KBM-7 (cell line): ENCODE results near the gene ICAM1.
"Not testable (repeated sequence)": the region's sequence is repeated elsewhere in the genome, so short reads cannot be mapped to it uniquely, and the experiment has no call there.

Source experiments
- DNase-seq: peaks from one replicate; pipeline ENCODE4 v3.0.0-alpha.2; 2015
- in situ Hi-C: fragments of 300-500 bp; cut with MboI; formaldehyde crosslinking; loops from 2 replicates; pipeline ENCODE4 v1.14.3; 2020; ENCODE audit warnings: low sequenced_read_pairs, low pct_unique_long_range_greater_than_20kb, mixed read lengths

ICAM1 gene

DNA sequence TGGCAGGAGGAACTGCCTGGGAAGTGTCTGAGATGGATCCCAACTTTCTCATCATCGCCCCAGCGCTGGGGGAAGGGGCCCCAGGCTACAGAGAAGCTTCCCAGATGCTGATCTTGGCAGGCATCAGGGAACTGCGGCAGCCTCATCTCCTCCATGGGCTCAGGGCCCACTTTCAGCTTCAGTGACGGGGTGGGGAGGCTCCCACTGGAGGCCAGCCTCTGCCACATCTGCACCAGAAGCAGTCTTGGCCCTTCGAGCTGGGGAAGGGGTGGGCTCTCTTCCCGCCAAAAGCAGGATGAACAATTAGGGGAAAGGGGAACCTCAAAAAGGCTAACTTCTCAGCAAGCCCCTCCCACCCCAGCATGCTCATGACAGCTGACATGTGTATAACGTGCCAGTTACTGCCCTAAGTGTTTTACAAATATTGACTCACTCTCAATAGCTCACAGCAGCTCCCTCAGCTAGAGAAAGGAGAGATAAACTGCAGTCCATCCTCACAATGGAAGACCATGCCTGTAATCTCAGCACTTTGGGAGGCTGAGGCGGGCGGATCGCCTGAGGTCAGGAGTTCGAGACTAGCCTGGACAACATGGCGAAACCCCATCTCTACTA lies 32.6 kb upstream of the ICAM1 start:
- in situ Hi-C loops, result no loop called here
- DNase-seq, result peak; percentile 35

DNA sequence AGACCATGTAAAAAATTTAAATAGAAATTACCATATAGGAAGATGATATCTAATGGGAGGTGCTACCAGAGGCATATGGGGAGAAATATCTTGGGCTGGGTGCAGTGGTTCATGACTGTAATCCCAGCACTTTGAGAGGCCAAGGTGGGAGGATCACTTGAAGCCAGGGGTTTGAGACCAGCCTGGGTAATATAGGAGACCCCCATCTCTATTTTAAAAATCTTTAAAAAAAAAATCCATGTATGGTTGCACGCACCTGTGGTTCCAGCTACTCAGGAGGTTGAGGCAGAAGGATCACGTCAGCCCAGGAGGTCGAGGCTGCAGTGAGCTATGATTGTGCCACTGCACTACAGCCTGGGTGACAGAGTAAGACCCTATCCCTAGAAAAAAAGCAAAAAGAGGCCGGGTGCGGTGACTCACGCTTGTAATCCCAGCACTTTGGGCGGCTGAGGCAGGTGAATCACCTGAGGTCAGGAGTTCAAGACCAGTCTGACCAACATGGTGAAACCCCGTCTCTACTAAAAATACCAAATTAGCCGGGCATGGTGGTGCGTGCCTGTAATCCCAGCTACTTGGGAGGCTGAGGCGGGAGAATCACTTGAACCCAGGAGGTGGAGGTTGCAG lies 29.0 kb upstream of the ICAM1 start:
- DNase-seq, in situ Hi-C loops: not testable (repeated sequence)

DNA sequence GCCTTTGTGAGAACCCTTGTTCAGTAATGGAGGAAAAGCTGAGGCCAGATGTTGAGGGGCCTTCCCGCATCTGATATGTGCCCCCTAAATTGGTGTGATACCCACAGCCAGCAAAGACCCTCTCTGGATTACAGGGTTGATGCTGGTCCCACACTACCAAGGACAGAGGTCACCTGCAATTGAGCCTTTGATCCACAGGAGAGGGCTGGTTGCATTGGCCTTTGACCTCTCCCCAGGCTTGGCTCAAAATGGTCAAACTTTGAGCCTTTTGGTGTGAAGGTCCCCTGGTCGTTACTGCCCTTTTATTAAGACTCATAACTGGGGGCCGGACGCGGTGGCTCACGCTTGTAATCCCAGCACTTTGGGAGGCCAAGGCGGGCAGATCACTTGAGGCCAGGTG lies 27.3 kb upstream of the ICAM1 start:
- in situ Hi-C loops, result no loop called here
- no peak for DNase-seq

DNA sequence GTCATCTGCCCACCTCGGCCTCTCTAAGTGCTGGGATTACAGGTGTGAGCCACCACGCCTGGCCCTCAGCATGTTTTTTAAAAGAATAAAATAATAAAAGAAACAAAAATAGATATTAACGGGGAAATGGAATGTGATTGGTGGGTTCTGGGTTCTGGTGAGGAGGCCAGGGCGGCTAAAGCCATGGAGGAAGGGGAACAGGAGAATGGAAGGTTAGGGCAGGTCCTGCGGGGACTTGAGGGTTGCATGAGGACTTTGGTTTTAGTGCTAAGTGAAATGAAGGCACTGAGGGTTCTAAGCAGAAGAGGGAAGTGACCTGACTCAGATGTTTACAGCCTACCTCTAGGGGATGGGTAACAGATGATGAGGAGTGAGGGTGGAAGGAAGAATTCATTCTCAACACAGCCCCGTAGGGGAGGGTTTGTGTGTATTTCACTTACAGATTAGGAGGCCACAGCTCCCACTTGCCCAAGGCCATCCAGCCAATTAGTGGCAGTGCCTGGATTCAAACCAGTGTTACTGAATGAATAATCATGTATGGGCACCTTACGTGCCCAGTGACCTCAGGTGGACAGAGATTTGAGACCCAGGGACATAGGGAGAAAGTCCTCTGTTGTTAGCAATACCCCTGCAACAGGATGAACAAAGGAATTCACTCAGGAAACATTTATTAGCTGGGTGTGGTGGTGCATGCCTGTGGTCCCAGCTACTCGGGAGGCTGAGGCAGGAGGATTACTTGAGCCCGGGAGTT lies 25.6 kb upstream of the ICAM1 start:
- in situ Hi-C loops, result no loop called here
- peak; percentile 27 for DNase-seq

DNA sequence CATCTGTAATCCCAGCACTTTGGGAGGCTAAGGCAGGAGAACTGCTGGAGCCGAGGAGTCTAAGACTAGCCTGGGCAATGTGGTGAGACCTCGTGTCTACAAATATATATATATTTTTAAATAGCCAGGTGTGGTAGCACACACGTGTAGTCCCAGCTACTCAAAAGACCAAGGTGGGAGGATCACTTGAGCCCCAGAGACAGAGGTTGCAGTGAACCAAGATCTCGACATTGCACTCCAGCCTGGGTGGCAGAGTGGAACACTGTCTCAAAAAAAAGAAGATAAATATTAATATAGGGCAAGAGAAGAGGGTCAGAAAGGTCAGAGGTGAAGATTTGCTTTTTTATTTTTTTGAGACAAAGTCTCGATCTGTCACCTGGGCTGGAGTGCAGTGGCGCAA lies 24.4 kb upstream of the ICAM1 start:
- DNase-seq, result no peak
- in situ Hi-C loops, result no loop called here

DNA sequence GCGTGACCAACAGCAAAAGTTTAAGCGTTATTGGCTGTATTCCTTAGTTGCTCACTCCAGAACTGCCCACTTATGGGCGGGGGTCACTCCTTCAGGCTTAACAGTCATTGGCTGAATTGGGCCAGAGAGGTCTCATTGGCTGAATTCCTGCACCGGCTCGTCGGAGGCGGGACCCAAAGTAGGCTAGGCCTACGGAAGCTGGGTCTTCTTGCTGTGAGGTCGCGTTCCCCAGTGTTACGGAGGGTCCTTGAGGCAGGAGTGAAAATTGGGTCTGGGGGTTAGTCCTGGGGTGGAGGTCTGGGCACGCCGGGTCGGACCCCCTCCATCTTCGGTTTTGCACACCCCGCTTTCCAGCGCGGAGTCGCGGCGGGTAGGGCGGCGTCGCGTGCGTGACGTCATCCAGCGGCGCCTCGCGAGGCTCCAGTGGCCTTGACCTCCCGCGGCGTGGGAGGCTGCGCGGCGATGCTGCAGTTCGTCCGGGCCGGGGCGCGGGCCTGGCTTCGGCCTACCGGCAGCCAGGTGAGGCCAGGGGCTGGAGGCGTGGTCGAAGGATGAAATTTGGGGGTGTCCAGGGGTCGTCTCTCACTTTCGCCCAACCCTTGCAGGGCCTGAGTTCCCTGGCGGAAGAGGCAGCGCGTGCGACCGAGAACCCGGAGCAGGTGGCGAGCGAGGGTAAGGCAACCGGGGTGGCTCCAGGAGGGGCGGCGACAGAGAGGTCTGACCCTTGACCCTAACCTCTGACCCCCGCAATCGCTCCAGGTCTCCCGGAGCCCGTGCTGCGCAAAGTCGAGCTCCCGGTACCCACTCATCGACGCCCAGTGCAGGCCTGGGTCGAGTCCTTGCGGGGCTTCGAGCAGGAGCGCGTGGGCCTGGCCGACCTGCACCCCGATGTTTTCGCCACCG lies 18.9 kb upstream of the ICAM1 start, which contains the start of gene MRPL4:
MRPL4 (plus strand) TSS at position 423 of the 903 bp plus-strand sequence; CDS start at position 463, 40 bp downstream.
- peak; percentile 97 for DNase-seq
- in situ Hi-C loops, result no loop called here

DNA sequence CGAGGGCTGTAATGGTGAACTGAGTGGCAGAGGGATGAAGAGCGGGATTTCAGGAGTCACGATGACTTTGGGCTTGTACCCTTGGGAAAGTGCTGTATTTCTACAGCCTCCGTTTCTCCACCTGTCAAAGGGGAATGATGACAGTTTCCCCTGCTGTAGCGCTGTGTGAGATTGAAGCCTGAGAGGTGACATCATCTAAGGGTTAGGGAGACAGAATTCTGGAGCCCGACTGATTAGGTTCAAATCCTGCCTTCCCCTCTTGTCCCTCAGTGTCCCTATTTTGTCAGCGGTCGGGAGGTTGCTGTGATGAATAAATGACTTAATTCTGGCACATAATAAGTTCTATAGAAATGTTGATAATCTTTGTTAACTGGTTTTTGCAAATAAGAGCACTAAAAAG lies 18.2 kb upstream of the ICAM1 start:
- DNase-seq, result no peak
- in situ Hi-C loops, result no loop called here

DNA sequence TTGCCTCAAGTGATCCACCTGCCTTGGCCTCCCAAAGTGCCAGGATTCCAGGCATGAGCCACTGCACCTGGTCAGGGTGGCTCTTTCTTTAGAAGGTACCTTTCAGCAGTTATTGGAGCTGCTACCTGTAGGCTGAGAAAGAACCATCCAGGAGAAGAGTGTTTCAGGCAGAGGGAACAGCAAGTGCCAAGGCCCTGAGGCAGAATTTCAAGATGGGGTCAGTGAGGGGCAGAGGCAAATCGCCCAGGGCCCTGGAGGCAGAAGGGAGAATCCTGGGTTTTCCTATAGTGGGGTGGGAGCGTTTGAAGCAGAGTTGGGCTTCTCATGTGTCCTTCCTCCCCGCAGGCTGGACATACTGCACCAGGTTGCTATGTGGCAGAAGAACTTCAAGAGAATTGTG lies 16.7 kb upstream of the ICAM1 start:
- in situ Hi-C loops, result no loop called here
- no peak for DNase-seq

DNA sequence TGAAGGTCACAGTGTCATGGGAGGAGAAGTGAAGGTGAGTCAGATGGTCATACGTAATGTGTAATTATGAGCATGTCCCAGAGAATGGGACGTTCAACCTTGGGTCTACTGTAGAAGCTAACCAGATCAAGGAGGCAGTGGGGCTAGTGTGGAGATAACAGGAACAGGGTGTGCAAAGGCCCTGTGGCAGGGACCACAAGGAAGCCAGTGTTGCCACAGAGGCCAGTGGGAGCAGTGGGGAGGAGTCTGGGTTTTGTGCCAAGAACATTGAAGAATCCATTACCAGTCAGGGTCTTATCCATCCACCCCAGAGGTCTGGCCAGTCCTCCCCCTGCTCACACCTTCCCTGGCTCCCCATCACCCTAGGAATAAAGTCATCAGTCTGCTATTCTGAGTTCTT lies 15.6 kb upstream of the ICAM1 start:
- in situ Hi-C loops, result no loop called here
- no peak for DNase-seq

DNA sequence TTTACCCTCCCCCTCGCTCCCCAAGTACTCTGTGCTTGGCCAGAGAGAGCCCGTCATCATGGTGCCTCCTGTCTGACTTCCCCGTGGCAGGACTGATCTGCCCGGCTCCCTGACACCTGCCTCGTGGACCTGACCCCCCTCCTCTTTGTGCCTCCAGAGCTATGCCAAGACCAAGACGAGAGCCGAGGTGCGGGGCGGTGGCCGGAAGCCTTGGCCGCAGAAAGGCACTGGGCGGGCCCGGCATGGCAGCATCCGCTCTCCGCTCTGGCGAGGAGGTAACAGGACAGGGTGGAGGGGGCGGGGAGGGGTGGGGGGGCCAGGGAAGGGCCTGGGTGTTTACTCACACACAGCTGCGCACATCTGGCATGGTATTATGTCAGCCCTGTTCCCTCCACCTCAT lies 14.4 kb upstream of the ICAM1 start:
- in situ Hi-C loops, result no loop called here
- no peak for DNase-seq

DNA sequence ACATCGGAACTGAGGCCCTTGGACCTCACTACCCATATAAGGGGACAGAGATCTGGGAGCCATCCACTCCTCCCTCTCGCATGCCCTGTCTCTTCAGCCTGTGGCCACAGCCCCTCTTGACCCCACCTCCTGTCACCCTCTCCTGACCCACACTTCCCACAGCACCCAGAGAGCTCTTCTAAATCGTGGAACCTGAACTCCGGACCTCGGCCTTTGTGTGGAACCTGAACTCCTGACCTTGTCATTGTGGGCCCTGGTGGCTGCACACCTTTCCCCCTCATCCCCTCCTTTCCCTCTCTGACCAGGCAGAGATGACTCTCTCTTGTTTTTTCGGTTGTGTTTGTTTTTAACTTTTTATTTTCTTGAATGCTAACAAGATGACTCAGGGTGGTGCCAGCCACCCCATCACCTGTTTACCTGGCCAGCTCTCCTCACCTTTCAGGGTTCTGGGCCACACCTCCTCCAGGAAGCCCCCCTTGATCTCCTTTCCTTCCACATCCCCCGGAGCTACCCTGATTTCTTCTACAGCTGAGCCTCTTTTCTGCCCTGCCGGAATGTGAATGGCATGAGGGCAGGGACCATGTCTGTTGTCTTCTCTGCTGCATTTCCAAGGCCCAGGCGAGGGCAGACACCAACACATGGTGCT lies 13.8 kb upstream of the ICAM1 start:
- no peak for DNase-seq
- in situ Hi-C loops, result no loop called here

DNA sequence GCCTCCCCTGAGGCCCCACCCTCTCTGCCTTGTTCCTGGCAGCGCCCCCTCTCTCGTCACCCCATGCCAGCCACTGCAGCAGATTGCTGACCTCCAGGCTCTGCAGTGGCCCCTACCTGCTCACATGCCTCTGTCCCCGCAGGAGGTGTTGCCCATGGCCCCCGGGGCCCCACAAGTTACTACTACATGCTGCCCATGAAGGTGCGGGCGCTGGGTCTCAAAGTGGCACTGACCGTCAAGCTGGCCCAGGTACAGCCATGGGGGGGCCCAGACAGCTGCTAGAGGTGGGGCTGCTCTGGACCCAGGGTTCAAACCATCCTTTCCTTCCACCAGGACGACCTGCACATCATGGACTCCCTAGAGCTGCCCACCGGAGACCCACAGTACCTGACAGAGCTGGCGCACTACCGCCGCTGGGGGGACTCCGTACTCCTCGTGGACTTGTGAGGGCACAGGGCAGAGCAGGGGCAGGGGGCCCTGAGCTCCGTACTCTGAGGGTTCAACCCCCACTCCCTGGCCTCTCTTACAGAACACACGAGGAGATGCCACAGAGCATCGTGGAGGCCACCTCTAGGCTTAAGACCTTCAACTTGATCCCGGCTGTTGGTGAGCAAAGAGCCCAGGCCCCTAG lies 12.7 kb upstream of the ICAM1 start:
- in situ Hi-C loops, result no loop called here
- no peak for DNase-seq

DNA sequence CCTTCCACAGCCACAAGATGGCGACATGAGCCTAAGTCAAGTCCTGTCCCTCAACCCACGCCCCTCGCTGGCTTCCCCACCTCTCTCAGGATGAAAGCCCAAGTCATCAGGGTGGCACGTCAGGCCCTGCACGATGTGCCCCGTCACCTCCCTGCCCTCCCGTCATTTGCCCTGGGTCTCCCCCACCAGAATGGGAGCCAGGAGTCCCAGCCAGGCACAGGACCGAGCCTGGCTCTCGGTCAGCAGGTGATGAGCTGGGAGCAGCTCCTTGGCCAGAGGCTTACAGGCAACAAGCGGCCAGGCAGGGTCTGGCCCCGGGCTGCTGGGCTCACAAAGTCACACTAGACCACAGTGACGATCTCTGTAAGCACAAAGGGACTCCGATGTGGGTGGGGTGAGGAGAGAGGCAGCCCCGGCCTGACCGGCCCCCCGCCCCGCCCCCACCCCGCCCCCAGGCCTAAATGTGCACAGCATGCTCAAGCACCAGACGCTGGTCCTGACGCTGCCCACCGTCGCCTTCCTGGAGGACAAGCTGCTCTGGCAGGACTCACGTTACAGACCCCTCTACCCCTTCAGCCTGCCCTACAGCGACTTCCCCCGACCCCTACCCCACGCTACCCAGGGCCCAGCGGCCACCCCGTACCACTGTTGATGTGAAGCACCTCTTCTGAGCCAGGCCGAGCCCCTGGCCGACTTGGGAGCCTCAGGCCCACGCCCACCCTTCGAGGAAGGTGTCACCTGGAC lies 11.6 kb upstream of the ICAM1 start:
- DNase-seq, result peak; percentile 87
- in situ Hi-C loops, result no loop called here

DNA sequence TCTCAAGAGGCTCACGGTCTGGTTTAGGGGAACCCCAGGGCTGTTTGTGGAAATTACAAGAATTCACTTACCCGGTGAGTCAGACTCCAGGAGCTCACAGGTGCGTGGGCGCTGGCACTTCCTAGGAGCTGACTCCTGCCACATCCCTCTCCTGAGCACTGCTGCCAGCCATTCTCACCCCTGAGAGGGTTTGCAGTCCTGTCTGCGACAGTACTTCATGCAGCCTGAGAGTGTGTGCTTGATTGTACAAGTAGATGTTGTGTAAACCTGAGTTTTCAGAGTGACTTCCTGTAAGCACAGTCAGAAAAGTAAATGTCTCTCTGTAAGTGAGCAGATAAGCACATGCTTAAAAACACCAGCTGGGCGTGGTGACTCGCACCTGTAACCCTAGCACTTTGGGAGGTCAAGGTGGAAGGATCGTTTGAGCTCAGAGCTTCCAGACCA lies 10.8 kb upstream of the ICAM1 start:
- in situ Hi-C loops, result loop anchor here (10.0 kb wide), 1 partner anchor 135 kb away; no protein-coding TSS in a partner anchor
- DNase-seq, result no peak

DNA sequence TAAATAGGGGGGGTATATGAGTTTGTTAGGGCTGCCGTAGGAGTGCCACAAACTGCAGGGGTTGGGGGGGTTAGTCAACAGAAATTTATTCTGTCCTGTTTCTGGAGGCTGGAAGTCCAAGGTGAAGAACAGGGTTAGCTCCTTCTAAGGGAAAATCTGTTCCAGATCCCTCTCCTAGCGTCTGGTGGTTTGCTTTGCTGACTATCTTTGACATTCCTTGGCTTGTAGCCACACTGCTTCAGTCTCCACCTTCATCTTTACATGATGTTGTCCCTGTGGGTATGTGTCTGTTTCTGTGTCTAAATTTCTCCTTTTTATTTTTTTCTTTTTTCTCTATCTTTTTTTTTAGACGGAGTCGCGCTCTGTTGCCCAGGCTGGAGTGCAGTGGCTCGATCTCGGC lies 8.1 kb upstream of the ICAM1 start:
- in situ Hi-C loops, result loop anchor here (10.0 kb wide), 1 partner anchor 132 kb away; no protein-coding TSS in a partner anchor
- DNase-seq, result no peak

DNA sequence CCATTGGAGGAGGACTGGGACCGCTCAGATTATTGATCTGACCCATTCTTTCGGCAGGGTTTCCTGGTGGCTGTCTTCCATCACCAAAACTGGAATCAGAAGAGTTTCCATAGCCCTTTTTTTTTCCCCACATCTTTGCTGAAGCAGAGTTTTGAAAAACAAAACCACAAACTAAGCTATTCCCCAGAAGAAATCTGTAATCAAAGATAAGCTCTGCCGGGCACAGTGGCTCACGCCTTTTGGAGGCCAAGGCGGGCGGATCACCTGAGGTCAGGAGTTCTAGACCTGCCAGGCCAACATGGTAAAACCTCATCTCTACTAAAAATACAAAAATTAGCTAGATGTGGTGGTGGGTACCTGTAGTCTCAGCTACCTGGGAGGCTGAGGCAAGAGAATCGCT lies 4.2 kb upstream of the ICAM1 start:
- DNase-seq, result no peak
- in situ Hi-C loops, result loop anchor here (10.0 kb wide), 1 partner anchor 128 kb away; no protein-coding TSS in a partner anchor

DNA sequence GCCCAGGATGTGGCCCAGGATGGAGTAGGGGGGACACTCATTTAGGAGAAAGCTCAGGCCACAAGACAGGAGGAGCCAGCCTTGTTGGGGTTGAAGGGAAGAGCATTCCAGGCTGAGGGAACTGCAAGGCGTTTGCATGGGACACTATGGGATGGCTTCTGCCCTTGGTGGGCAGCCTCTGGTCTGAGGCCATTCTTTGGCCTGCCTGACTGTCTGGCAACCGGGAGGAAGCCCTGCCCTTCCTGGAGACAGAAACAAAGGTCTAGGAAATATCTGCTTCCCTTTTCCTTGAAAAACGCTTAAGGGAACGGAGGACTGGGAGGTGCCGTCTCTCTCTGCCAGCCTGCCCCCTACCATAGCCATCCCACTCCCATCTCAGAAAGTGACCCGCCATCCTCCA lies 2.8 kb upstream of the ICAM1 start:
- in situ Hi-C loops, result loop anchor here (10.0 kb wide), 1 partner anchor 127 kb away; no protein-coding TSS in a partner anchor
- no peak for DNase-seq
